Neuronal stem cell (in vitro differentiated cells): Measurements from ENCODE around the gene EHMT2.
"Not testable (repeated sequence)": the region's sequence is repeated elsewhere in the genome, so short reads cannot be mapped to it uniquely, and the experiment has no call there.

Source experiments
- DNase-seq: peaks from one replicate; pipeline ENCODE4 v3.0.0-alpha.2; 2013; ENCODE audit warnings: low spot score
- H2AFZ ChIP-seq: one replicate; pipeline ENCODE4 v1.6.1; 2013; ENCODE audit warnings: mild to moderate bottlenecking, low read length, inconsistent platforms
- H2AK5ac ChIP-seq: 2 replicates; pipeline ENCODE4 v1.6.1; 2013; ENCODE audit warnings: low read depth, mild to moderate bottlenecking, inconsistent platforms, low read length, moderate library complexity, mixed read lengths
- H2BK120ac ChIP-seq: 2 replicates; pipeline ENCODE4 v1.6.1; 2013; ENCODE audit warnings: low read depth, mild to moderate bottlenecking, inconsistent platforms, low read length, moderate library complexity, mixed read lengths
- H2BK12ac ChIP-seq: one replicate; pipeline ENCODE4 v1.6.1; 2013; ENCODE audit warnings: low read length, inconsistent platforms
- H2BK15ac ChIP-seq: 2 replicates; pipeline ENCODE4 v1.6.1; 2013; ENCODE audit warnings: mild to moderate bottlenecking, low read length, inconsistent platforms, mixed read lengths
- H2BK5ac ChIP-seq: one replicate; pipeline ENCODE4 v1.6.1; 2013; ENCODE audit warnings: inconsistent platforms, mild to moderate bottlenecking, low read length, moderate library complexity
- H3K14ac ChIP-seq: one replicate; pipeline ENCODE4 v1.6.1; 2013; ENCODE audit warnings: low read length, inconsistent platforms
- H3K18ac ChIP-seq: 2 replicates; pipeline ENCODE4 v1.6.1; 2013; ENCODE audit warnings: low read length, inconsistent platforms
- H3K23ac ChIP-seq: 2 replicates; pipeline ENCODE4 v1.6.1; 2013; ENCODE audit warnings: low read depth, mild to moderate bottlenecking, mixed read lengths, low read length, inconsistent platforms; ENCODE audit not compliant: poor library complexity
- H3K27ac ChIP-seq: replicated peaks from 3 replicates; pipeline ENCODE4 v1.5.1; 2013; ENCODE audit warnings: low read length, inconsistent platforms
- H3K27me3 ChIP-seq, 3 experiments: 2 replicates each; pipeline ENCODE4 v1.6.1; 2013; ENCODE audit warnings: low read length in 3 of 3, mild to moderate bottlenecking in 2 of 3, inconsistent platforms in 1 of 3, low read depth in 1 of 3, mixed read lengths in 1 of 3, moderate library complexity in 1 of 3; ENCODE audit not compliant: control insufficient read depth in 3 of 3, insufficient read depth in 3 of 3
- H3K36me3 ChIP-seq, 2 donors: replicated peaks in 1 of 2; 2 replicates each; pipeline ENCODE4 v1.6.1; 2013; ENCODE audit warnings: low read length in 2 of 2; ENCODE audit not compliant: control insufficient read depth in 2 of 2, insufficient read depth in 2 of 2
- H3K4ac ChIP-seq: 2 replicates; pipeline ENCODE4 v1.6.1; 2013; ENCODE audit warnings: inconsistent platforms, mild to moderate bottlenecking, low read length, moderate library complexity
- H3K4me1 ChIP-seq, 2 donors: 1 replicate in 1 of 2; 2 replicates in 1 of 2; pipeline ENCODE4 v1.6.1; 2013; ENCODE audit warnings: low read length in 2 of 2, low read depth in 1 of 2; ENCODE audit not compliant: control insufficient read depth in 2 of 2, insufficient read depth in 1 of 2
- H3K4me2 ChIP-seq: one replicate; pipeline ENCODE4 v1.6.1; 2013; ENCODE audit warnings: mild to moderate bottlenecking, low read length, inconsistent platforms; ENCODE audit not compliant: insufficient read depth, poor library complexity, severe bottlenecking
- H3K4me3 ChIP-seq, 2 donors: 2 replicates each; pipeline ENCODE4 v1.5.1; 2013; ENCODE audit warnings: low read length in 2 of 2, mild to moderate bottlenecking in 2 of 2, inconsistent platforms in 1 of 2, moderate library complexity in 1 of 2
- H3K79me1 ChIP-seq: one replicate; pipeline ENCODE4 v1.6.1; 2013; ENCODE audit warnings: low read depth, mild to moderate bottlenecking, inconsistent platforms, low read length, moderate library complexity
- H3K9ac ChIP-seq: one replicate; pipeline ENCODE4 v1.6.1; 2013; ENCODE audit warnings: mild to moderate bottlenecking, low read depth, low read length, inconsistent platforms; ENCODE audit not compliant: poor library complexity
- H3K9me3 ChIP-seq, 2 donors: replicated peaks in 1 of 2; 2 replicates each; pipeline versions ENCODE3 to v1.6.1; 2013; ENCODE audit warnings: low read length in 2 of 2, mild to moderate bottlenecking in 2 of 2, inconsistent platforms in 1 of 2, low read depth in 1 of 2, mixed read lengths in 1 of 2, moderate library complexity in 1 of 2; ENCODE audit not compliant: control insufficient read depth in 2 of 2, insufficient read depth in 1 of 2
- H4K8ac ChIP-seq: one replicate; pipeline ENCODE4 v1.6.1; 2013; ENCODE audit warnings: low read depth, mild to moderate bottlenecking, inconsistent platforms, low read length, moderate library complexity
- H4K91ac ChIP-seq: one replicate; pipeline ENCODE4 v1.6.1; 2013; ENCODE audit warnings: low read length, low read depth, mild to moderate bottlenecking, inconsistent platforms; ENCODE audit not compliant: poor library complexity
- WGBS, 2 donors: extraction: QIAGEN DNeasy Blood & Tissue Kit; methylation state at CpG; one replicate each; pipeline ENCODE4 v1.1.7; 2013; ENCODE audit warnings: missing lambda C conversion rate in 2 of 2, mixed read lengths in 1 of 2; ENCODE audit not compliant: insufficient read length in 2 of 2, insufficient replicate concordance in 1 of 2; ENCODE audit errors: extremely low coverage in 2 of 2; 5-methylcytosine and 5-hydroxymethylcytosine counted together

Gene EHMT2

GRCh38 chr6:31859923-31860322, 37.6 kb downstream of the EHMT2 start:
- Histone ChIP-seq H2BK12ac (no peak overlapping the region), H2AK5ac (no peak overlapping the region), H3K4me2 (no peak overlapping the region), H3K4me1 (peaks cover 10 to 16% of the 10 kb centered on the region in 2 donors), H2BK120ac (no peak overlapping the region), H2AFZ (no peak overlapping the region), H3K9ac (no peak overlapping the region), H4K8ac (no peak overlapping the region), H3K36me3 (peaks cover 15 to 43% of the 10 kb centered on the region in 2 donors), H3K23ac (no peak overlapping the region), H2BK15ac (no peak overlapping the region), H3K79me1 (no peaks in the 10 kb centered on the region), H3K9me3 (peaks cover 0 to 2% of the 10 kb centered on the region in 2 donors), H3K4ac (no peak overlapping the region), H3K18ac (no peak overlapping the region), H4K91ac (no peak overlapping the region), H3K14ac (no peak overlapping the region), H3K4me3 (peak overlapping the region in 1 of 2 donors; percentile 48), H2BK5ac (no peak overlapping the region), H3K27me3 (no peaks in the 10 kb centered on the region), H3K27ac (no peak overlapping the region)
- WGBS, 2 donors: no CpG with 5 or more reads among the region's 11 CpGs
- DNase-seq: no peak

GRCh38 chr6:31858707-31859106, 38.8 kb downstream of the EHMT2 start:
- Histone ChIP-seq H3K4me3 (no peak overlapping the region), H3K36me3 (peaks cover 15 to 43% of the 10 kb centered on the region in 2 donors), H2BK15ac (no peak overlapping the region), H2AK5ac (no peak overlapping the region), H3K9me3 (peaks cover 0 to 2% of the 10 kb centered on the region in 2 donors), H3K9ac (no peak overlapping the region), H2BK120ac (no peak overlapping the region), H3K27me3 (no peaks in the 10 kb centered on the region), H2AFZ (no peak overlapping the region), H2BK5ac (no peak overlapping the region), H2BK12ac (no peak overlapping the region), H3K18ac (no peak overlapping the region), H3K14ac (no peak overlapping the region), H3K4me2 (no peak overlapping the region), H3K4me1 (peaks cover 5 to 10% of the 10 kb centered on the region in 2 donors), H4K8ac (no peak overlapping the region), H3K27ac (no peak overlapping the region), H3K79me1 (no peaks in the 10 kb centered on the region), H3K4ac (no peak overlapping the region), H4K91ac (no peak overlapping the region), H3K23ac (no peak overlapping the region)
- WGBS, 2 donors: no CpG with 5 or more reads among the region's 8 CpGs
- no peak for DNase-seq

GRCh38 chr6:31857774-31858173, 39.7 kb downstream of the EHMT2 start:
- H3K27ac ChIP-seq, H3K23ac ChIP-seq, H3K9ac ChIP-seq, H2BK5ac ChIP-seq, H3K14ac ChIP-seq, H3K79me1 ChIP-seq, H4K91ac ChIP-seq, H2BK15ac ChIP-seq, H4K8ac ChIP-seq, H3K27me3 ChIP-seq, H3K9me3 ChIP-seq, H2BK12ac ChIP-seq, DNase-seq, H2BK120ac ChIP-seq, H3K18ac ChIP-seq, H2AFZ ChIP-seq, H3K4ac ChIP-seq, H3K4me3 ChIP-seq, H3K4me2 ChIP-seq, H2AK5ac ChIP-seq: not testable (repeated sequence)
- Histone ChIP-seq H3K36me3 (peaks cover 15 to 43% of the 10 kb centered on the region in 2 donors), H3K4me1 (peaks cover 5 to 10% of the 10 kb centered on the region in 2 donors)
- no CpG with 5 or more reads among the region's 8 CpGs for WGBS, 2 donors

- not testable (repeated sequence) for H4K8ac ChIP-seq, H2AFZ ChIP-seq, H3K14ac ChIP-seq, H2BK120ac ChIP-seq, DNase-seq, H3K9me3 ChIP-seq, H3K27ac ChIP-seq, H3K4me2 ChIP-seq, H3K79me1 ChIP-seq, H3K23ac ChIP-seq, H4K91ac ChIP-seq, H3K9ac ChIP-seq, H2BK12ac ChIP-seq, H3K27me3 ChIP-seq, H3K36me3 ChIP-seq, H3K4ac ChIP-seq, H3K4me1 ChIP-seq, H3K4me3 ChIP-seq, H2BK15ac ChIP-seq, H2BK5ac ChIP-seq, H2AK5ac ChIP-seq
- peak overlapping the region; percentile 48 for H3K18ac ChIP-seq
- WGBS, 2 donors: no CpG with 5 or more reads among the region's 35 CpGs
Observed at GRCh38 chr6:31851980-31852718, 45.3 kb downstream of the EHMT2 start.
